Esophagus muscularis mucosa (tissue), 3 donors: ENCODE data around the gene ATP6V1B1.

Experiments used
- CTCF ChIP-seq, 3 experiments: fragments of 200-600 bp in 2 of 3; fragments of 450-650 bp in 1 of 3; sonication (generic) in 2 of 3; IDR thresholded peaks; one replicate each; pipeline ENCODE4 v1.5.1; 2017 to 2019; ENCODE audit warnings: antibody characterized with exemption in 3 of 3, mild to moderate bottlenecking in 2 of 3, moderate library complexity in 1 of 3
- POLR2AphosphoS5 ChIP-seq, 2 donors: sonication (generic); formaldehyde crosslinking; IDR thresholded peaks; one replicate each; pipeline ENCODE4 v1.6.1; 2017; ENCODE audit warnings: antibody characterized with exemption in 2 of 2

- TF ChIP-seq CTCF (IDR thresholded peaks at IDR 0.05) (no peak), POLR2AphosphoS5 (IDR thresholded peaks at IDR 0.05) (no peak)
Observed at GRCh38 chr2:70944111-70944690, 8.5 kb downstream of the ATP6V1B1 start.
